Measurements from ENCODE around the gene FBXL7.

The FBXL7 gene

GRCh38 chr5:15740383-15740782 is 240.4 kb downstream of the FBXL7 start:
- Histone ChIP-seq H3K9ac (ENCODE audit: low read length) (no peak overlapping the region), H3K4me2 (ENCODE audit: low read depth, low read length, poor library complexity, severe bottlenecking) (no peak overlapping the region), H2AFZ (ENCODE audit: low read depth, low read length, severe bottlenecking) (no peak overlapping the region), H3K36me3 (ENCODE audit: low read length) (no peaks in the 10 kb centered on the region), H3K27ac (ENCODE audit: low read depth, low read length) (no peak overlapping the region), H3K9me2 (replicated peaks; ENCODE audit: insufficient read depth, low read length) (no peaks in the 10 kb centered on the region), H3K27me3 (ENCODE audit: low read length) (no peaks in the 10 kb centered on the region), H3F3A (ENCODE audit: insufficient read depth) (no peaks in the 10 kb centered on the region), H3K79me2 (ENCODE audit: insufficient read depth, low read length) (no peaks in the 10 kb centered on the region), H4K20me1 (ENCODE audit: low read depth, low read length) (no peaks in the 10 kb centered on the region), H3K4me3 (ENCODE audit: insufficient read depth, low read length, poor library complexity, severe bottlenecking) (no peak overlapping the region), H3K9me3 (ENCODE audit: insufficient read depth, low read length) (peaks cover 6% of the 10 kb centered on the region; the same call in 1 of the 2 replicates)
- TF ChIP-seq EZH2phosphoT487 (conservative IDR thresholded peaks at IDR 0.05; ENCODE audit: low read length): no peak
- no peak for TF ChIP-seq CTCF (IDR thresholded peaks at IDR 0.05; ENCODE audit: insufficient read depth, low read length, poor library complexity, severe bottlenecking)

GRCh38 chr5:15741591-15741990 is 241.6 kb downstream of the FBXL7 start:
- Histone ChIP-seq H3K36me3 (ENCODE audit: low read length) (no peaks in the 10 kb centered on the region), H3K79me2 (ENCODE audit: insufficient read depth, low read length) (no peaks in the 10 kb centered on the region), H3K9me2 (replicated peaks; ENCODE audit: insufficient read depth, low read length) (no peaks in the 10 kb centered on the region), H3F3A (ENCODE audit: insufficient read depth) (no peaks in the 10 kb centered on the region), H3K4me3 (ENCODE audit: insufficient read depth, low read length, poor library complexity, severe bottlenecking) (no peak overlapping the region), H3K4me2 (ENCODE audit: low read depth, low read length, poor library complexity, severe bottlenecking) (no peak overlapping the region), H3K27ac (ENCODE audit: low read depth, low read length) (no peak overlapping the region), H2AFZ (ENCODE audit: low read depth, low read length, severe bottlenecking) (no peak overlapping the region), H3K9me3 (ENCODE audit: insufficient read depth, low read length) (peaks cover 6% of the 10 kb centered on the region; the same call in 1 of the 2 replicates), H3K27me3 (ENCODE audit: low read length) (no peaks in the 10 kb centered on the region), H3K9ac (ENCODE audit: low read length) (no peak overlapping the region), H4K20me1 (ENCODE audit: low read depth, low read length) (no peaks in the 10 kb centered on the region)
- TF ChIP-seq CTCF (IDR thresholded peaks at IDR 0.05; ENCODE audit: insufficient read depth, low read length, poor library complexity, severe bottlenecking): no peak
- TF ChIP-seq EZH2phosphoT487 (conservative IDR thresholded peaks at IDR 0.05; ENCODE audit: low read length): no peak

- H3F3A ChIP-seq (ENCODE audit: insufficient read depth): no peaks in the 10 kb centered on the region
- TF ChIP-seq CTCF (IDR thresholded peaks at IDR 0.05; ENCODE audit: insufficient read depth, low read length, poor library complexity, severe bottlenecking) (no peak), EZH2phosphoT487 (conservative IDR thresholded peaks at IDR 0.05; ENCODE audit: low read length) (no peak)
- no peaks in the 10 kb centered on the region for H3K27me3 ChIP-seq (ENCODE audit: low read length)
- H3K9me2 ChIP-seq (replicated peaks; ENCODE audit: insufficient read depth, low read length): no peaks in the 10 kb centered on the region
- no peak overlapping the region for H3K4me3 ChIP-seq (ENCODE audit: insufficient read depth, low read length, poor library complexity, severe bottlenecking)
- H3K9ac ChIP-seq (ENCODE audit: low read length): no peak overlapping the region
- H3K4me2 ChIP-seq (ENCODE audit: low read depth, low read length, poor library complexity, severe bottlenecking): no peak overlapping the region
- peaks cover 6% of the 10 kb centered on the region; the same call in 1 of the 2 replicates for H3K9me3 ChIP-seq (ENCODE audit: insufficient read depth, low read length)
- no peaks in the 10 kb centered on the region for H3K36me3 ChIP-seq (ENCODE audit: low read length)
- H2AFZ ChIP-seq (ENCODE audit: low read depth, low read length, severe bottlenecking): no peak overlapping the region
- H3K79me2 ChIP-seq (ENCODE audit: insufficient read depth, low read length): no peaks in the 10 kb centered on the region
- H4K20me1 ChIP-seq (ENCODE audit: low read depth, low read length): no peaks in the 10 kb centered on the region
- H3K27ac ChIP-seq (ENCODE audit: low read depth, low read length): no peak overlapping the region
Measured at GRCh38 chr5:15746833-15747232, 246.9 kb downstream of the FBXL7 start.
